ENCODE results near the gene ACADS.

ACADS gene, protein sequence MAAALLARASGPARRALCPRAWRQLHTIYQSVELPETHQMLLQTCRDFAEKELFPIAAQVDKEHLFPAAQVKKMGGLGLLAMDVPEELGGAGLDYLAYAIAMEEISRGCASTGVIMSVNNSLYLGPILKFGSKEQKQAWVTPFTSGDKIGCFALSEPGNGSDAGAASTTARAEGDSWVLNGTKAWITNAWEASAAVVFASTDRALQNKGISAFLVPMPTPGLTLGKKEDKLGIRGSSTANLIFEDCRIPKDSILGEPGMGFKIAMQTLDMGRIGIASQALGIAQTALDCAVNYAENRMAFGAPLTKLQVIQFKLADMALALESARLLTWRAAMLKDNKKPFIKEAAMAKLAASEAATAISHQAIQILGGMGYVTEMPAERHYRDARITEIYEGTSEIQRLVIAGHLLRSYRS

DNA sequence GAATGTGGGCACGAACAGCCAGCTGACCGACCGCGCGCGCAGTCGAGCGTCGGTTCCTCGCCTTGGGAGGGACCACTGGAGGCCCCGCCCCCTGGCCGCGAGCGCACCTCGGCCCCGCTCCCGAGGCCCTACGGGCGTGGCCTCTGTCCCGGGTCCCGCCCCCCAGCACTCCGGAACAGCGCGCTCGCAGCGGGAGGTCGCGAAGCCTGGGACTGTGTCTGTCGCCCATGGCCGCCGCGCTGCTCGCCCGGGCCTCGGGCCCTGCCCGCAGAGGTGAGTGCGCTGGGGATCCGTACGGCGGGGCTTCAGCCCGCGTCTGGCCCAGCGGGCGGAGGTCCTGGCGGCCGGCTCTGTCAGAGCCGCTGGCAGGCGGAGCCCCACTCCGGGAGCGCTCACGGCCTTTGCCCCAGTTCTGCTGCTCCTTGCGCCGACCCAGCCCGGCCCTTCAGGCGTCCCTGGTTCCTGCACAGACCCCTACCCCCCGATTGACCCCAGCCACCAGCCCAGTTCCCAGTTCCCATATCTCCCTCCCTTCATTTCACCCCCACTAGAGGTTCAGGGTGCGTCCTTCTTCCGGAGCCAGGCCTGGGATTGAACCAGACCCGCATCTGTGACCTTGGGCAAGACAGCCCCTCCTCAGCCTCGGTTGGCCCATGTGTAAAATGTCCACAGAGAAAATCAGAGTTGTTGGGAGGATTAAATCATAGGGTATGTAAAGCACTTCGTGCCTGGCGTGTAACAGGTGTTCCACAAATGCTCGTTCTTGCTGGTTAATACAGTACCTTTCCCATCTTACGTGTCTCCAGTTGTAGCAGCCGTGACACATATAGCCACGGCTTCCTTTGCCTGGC lies at the start of gene ACADS:
TSS of gene ACADS (plus strand) at position 168 of the 851 bp plus-strand sequence. CDS start at position 228, 60 bp downstream.
- in situ Hi-C loops (cut with HindIII; ENCODE audit: low sequenced_read_pairs) = loop anchor here (5.0 to 10.0 kb wide), 2 partner anchors 79 to 141 kb away; partner anchors contain the start of gene POP5

DNA sequence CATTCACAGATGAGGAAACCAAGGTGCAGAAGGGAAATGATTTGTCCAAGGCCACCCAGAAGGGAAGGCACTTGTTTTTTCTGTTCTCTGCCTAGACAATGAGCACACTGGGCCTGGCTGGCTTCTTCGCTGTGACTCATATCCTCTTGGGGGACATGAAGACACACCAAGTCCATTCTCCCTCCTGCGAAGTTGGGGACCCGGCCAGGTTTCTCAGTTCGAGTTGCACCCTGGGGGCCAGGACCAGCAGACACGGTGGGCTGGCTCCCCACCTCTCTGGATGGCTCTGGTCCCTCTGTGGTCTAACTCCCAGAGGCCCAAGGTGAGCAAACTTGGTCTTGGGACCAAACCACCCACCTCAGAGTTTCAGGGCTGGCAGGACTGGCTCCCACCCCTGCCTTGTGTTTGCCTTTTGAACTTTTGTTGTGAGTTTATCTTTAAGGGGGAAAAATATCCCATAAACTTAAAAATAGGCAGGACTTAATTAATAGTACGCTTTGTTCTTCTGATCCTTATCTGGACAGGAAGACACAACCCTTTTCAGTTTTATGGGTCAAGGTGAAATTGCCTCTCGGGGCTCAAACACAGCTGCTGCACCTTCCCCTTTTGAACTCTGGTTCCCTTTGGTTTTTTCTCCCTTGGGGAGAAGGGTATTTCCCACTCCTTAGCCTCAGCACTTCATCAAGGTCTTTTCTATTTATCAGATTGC lies 47.7 kb upstream of the ACADS start:
- in situ Hi-C loops (cut with HindIII; ENCODE audit: low sequenced_read_pairs) = no loop called here

DNA sequence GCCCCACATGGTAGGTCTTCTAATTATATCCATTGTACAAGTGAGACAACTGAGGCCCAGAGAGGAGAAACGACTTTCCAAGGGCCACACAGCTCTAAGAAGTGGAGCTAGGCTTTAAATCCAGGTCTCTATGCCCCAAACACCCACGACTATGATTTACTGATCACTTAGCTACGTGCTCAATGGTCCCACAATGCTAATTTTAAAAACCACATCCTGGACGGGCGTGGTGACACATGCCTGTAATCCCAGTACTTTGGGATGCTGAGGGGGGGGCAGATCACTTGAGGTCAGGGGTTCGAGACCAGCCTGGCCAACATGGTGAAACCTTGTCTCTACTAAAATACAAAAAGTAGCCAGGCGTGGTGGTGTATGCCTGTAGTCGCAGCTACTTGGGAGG lies 47.1 kb upstream of the ACADS start:
- in situ Hi-C loops (cut with HindIII; ENCODE audit: low sequenced_read_pairs) = no loop called here

DNA sequence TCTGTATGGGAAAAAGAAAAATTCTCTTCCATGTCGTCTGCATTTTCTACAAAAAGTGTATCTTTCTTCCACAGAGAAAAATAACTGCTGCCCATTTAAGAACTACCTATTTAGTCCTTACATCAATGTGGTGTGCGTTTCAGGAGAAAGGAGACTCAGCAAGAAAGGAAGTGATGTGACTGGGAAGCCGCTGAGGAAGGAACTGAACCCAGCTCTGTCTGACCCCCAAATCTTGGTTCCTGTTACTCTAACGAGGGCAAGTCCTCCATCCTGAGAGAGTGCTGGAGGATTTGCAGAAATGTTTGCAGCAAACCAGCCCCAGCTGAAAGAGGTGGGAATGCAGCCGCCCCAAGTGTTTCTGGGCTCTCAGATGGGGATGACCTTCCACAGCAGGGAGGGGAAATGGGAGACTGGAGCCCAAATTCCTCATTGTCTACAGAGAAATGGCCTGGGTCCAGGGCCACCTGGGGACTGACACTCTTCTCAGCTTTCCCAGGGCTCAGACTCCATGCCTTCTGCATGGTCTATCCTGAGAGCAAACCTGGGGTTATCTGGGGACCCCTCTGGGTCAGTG lies 45.4 kb upstream of the ACADS start:
- in situ Hi-C loops (cut with HindIII; ENCODE audit: low sequenced_read_pairs) = no loop called here

GRCh38 chr12:120684523-120684932 lies 41.1 kb upstream of the ACADS start:
- in situ Hi-C loops (cut with HindIII; ENCODE audit: low sequenced_read_pairs) = no loop called here

GRCh38 chr12:120685522-120685921 lies 40.1 kb upstream of the ACADS start:
- in situ Hi-C loops (cut with HindIII; ENCODE audit: low sequenced_read_pairs) = no loop called here

- in situ Hi-C loops (cut with HindIII; ENCODE audit: low sequenced_read_pairs) = no loop called here
Measured at GRCh38 chr12:120686151-120686689, 39.4 kb upstream of the ACADS start.

DNA sequence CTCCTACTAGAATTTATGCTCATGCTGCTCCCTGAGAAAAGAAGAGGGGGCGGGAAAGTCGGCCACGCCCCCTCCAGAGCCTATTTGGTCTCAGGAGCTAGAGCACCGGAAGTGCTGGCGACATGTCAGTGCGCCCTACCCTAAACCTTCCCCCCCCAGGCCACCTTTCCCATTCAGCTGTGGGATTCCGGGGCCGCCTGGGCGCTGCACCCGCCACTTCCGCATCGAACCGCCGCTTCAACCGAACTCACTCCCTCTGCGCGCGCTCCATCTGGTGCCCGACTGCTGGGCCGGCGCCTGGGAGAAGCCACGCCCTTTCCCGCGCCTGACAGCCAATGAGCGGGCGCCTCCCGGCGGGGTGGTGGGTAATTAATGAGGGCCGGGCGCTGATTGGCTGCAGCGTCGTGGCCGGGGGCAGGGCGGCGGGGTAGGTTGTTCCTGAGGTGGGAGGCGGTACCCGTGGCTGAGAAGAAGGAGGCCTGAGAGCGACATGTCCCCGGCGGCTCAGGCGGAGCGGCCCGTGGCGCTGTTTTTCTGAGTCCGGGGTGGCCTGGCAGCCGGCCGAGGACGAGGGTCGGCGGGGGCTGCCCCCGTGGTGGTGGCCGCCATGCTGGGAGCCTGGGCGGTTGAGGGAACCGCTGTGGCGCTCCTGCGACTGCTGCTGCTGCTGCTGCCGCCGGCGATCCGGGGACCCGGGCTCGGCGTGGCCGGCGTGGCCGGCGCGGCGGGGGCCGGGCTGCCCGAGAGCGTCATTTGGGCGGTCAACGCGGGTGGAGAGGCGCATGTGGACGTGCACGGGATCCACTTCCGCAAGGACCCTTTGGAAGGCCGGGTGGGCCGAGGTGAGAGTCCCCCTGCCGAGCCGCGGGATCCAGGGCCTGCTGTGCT lies 38.7 kb upstream of the ACADS start, which contains the start of gene MLEC:
TSS of gene MLEC (plus strand) at position 460 of the 888 bp plus-strand sequence. CDS start at position 608, 148 bp downstream.
- in situ Hi-C loops (cut with HindIII; ENCODE audit: low sequenced_read_pairs) = no loop called here

- in situ Hi-C loops (cut with HindIII; ENCODE audit: low sequenced_read_pairs) = no loop called here
Measured at GRCh38 chr12:120687578-120688289, 37.9 kb upstream of the ACADS start.

- in situ Hi-C loops (cut with HindIII; ENCODE audit: low sequenced_read_pairs) = no loop called here
Measured at GRCh38 chr12:120688527-120689071, 37.0 kb upstream of the ACADS start.

DNA sequence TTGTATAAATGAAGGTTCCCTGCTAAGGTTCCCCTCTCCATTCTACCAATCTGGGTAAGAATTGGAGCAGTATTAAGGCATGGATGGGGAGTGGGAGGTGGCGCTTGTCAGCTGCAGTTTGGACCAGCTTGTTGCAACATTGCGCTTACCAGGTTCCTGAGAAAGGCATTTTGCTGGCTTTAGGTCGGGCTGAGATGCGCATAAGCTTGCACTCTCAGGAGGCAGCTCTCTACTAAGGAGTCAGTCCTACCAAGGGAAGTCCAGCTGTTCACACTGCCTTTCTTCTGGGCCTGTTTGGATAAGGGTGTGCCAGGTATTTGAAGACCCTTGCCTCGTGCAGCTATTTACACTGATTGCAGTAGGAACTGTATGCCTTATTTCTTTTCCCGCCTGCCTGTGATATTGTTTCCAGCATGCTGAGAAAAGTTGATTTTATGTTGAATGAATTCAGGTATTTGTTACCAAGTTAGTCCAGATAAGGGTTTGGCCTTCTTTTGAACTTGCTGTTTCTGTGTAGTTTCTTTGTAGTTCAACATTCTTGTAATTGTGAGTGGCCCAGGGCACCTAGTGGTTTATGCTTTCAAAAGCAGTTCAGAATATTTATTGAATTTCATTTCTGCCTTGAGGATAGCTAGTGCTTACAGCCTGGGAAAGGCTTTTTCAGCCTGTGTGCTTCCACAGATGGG lies 36.1 kb upstream of the ACADS start:
- in situ Hi-C loops (cut with HindIII; ENCODE audit: low sequenced_read_pairs) = loop anchor here (10.0 kb wide), 1 partner anchor 595 kb away; no protein-coding TSS in a partner anchor

GRCh38 chr12:120690083-120690450 lies 35.6 kb upstream of the ACADS start:
- in situ Hi-C loops (cut with HindIII; ENCODE audit: low sequenced_read_pairs) = loop anchor here (10.0 kb wide), 1 partner anchor 595 kb away; no protein-coding TSS in a partner anchor

DNA sequence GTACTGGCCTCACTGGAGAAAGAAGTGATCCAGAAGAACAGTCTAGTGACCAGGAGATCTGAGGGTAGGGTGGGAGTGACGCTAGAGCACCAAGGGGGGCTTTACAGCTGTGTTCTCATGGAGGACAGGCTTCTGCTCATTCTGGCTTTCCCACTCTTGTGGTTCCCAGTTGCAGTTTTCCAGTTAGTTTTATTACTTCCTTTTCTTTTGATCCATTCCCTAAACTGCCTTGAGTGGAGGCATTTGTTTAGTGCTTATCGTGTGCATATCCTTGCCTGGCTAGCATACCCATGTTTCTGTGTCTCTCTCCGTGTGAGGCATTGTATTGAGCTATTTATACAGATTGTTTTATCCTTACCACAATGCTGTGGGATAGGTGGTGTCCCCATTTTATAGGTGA lies 34.6 kb upstream of the ACADS start:
- in situ Hi-C loops (cut with HindIII; ENCODE audit: low sequenced_read_pairs) = loop anchor here (10.0 kb wide), 1 partner anchor 594 kb away; no protein-coding TSS in a partner anchor

- in situ Hi-C loops (cut with HindIII; ENCODE audit: low sequenced_read_pairs) = loop anchor here (10.0 kb wide), 1 partner anchor 592 kb away; no protein-coding TSS in a partner anchor
Measured at GRCh38 chr12:120692524-120693033, 33.0 kb upstream of the ACADS start.

DNA sequence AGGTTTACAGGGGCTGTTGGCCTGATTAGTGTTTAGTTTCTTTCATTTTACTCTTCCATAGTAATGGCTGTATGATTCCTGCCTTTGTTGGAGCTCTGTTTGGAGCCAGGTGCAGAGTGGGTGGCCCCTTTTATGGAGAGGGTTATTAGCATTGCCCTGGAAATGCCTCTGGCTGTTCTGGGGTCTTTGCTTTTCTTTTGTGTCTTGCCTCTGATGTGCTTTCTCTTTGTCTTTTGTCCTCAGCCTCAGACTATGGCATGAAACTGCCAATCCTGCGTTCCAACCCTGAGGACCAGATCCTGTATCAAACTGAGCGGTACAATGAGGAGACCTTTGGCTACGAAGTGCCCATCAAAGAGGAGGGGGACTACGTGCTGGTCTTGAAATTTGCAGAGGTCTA lies 31.8 kb upstream of the ACADS start:
- in situ Hi-C loops (cut with HindIII; ENCODE audit: low sequenced_read_pairs) = loop anchor here (10.0 kb wide), 1 partner anchor 591 kb away; no protein-coding TSS in a partner anchor

DNA sequence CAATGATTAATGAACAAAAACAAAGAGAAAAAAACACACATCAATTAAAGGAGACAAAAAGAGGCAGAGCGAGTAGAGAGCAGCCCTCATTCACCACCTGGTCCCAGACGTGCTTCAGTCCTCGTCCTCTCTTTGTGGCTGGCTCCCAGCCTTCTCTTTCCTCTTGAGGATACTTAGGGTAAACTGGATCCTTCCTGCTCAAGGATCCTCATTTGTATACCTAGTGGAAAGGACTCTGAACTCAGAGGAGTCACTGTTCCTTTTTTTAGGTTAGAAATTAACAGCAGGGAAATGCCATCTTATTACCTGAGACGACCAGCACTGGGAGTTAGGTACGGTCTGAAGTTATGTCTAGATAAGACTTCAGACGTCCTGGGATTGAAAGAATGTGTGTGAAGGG lies 29.0 kb upstream of the ACADS start:
- in situ Hi-C loops (cut with HindIII; ENCODE audit: low sequenced_read_pairs) = loop anchor here (5.0 to 10.0 kb wide), 3 partner anchors 49 to 588 kb away; no protein-coding TSS in a partner anchor

DNA sequence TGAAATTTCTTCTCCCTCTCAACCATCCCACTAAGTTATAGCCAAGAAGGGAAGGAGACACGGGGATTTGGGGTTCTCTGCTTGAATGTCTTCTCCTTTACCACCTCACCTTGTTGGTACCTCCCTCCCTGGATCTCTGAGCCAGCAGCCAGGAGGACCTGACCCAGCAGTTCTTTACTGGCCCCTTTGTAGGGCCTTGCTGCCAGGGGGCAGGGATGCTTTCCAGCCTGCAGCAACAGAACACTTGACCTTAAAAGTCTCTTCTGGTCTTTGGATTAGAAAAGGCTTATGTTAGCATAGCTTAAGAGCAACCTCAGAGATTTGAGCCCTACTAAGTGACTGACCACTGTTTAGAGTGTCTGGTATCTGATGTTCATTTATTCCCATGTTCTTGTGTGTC lies 28.3 kb upstream of the ACADS start:
- in situ Hi-C loops (cut with HindIII; ENCODE audit: low sequenced_read_pairs) = loop anchor here (5.0 to 10.0 kb wide), 3 partner anchors 50 to 587 kb away; no protein-coding TSS in a partner anchor
